NCI-H128 (cell line): Measurements from ENCODE around the gene PPP1R14C.
"Not testable (repeated sequence)": the region's sequence is repeated elsewhere in the genome, so short reads cannot be mapped to it uniquely, and the experiment has no call there.

Experiments used
- DNase-seq: peaks from one replicate; lab custom pipeline; 2025; ENCODE audit not compliant: unreplicated experiment; lab: John Stamatoyannopoulos, UW

Gene PPP1R14C

DNA sequence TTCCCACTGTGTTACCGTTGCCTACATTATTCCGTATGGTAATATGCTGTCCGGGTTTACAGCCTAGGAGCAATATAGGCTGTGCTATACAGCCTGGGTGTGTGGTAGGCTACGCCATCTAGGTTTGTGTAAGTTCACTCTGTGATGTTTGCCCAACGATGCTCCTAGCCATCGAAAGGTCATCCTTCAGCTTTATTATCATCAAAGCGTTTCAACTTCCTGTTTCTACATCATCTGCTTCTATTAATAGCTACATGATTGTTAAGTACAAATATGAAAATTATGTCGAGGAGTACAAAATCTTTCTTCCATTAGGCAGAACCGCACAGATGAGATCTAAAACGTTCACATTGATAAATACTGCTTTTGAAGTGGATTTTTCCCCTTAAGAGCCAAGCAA lies 69.9 kb downstream of the PPP1R14C start:
- DNase-seq, result no peak

- DNase-seq, result no peak
Measured at GRCh38 chr6:150213301-150213700, 70.5 kb downstream of the PPP1R14C start.

DNA sequence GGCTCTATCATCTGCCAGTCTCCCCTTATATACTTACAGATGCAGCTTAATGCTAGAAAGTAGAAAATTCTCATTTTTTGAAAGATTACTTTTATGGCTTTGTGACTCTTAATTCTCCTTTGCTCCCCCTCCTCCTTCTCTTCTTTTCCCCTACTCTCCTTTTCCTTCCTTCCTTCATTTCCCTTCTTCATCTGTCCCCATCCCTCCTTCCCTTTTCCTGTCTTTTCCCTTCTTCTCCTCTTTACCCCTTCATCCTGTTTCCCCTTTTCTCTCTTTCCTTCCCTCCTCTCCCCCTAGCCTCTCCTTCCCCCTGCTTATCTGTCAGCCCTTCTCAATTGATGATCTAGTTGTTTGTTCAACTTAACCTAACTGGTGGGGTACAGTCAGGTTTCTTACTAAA lies 71.5 kb downstream of the PPP1R14C start:
- no peak for DNase-seq

GRCh38 chr6:150220634-150221551 lies 78.0 kb downstream of the PPP1R14C start:
- DNase-seq, result no peak

GRCh38 chr6:150224820-150225219 lies 82.0 kb downstream of the PPP1R14C start:
- DNase-seq, result no peak

GRCh38 chr6:150227281-150227680 lies 84.4 kb downstream of the PPP1R14C start:
- DNase-seq, result no peak

DNA sequence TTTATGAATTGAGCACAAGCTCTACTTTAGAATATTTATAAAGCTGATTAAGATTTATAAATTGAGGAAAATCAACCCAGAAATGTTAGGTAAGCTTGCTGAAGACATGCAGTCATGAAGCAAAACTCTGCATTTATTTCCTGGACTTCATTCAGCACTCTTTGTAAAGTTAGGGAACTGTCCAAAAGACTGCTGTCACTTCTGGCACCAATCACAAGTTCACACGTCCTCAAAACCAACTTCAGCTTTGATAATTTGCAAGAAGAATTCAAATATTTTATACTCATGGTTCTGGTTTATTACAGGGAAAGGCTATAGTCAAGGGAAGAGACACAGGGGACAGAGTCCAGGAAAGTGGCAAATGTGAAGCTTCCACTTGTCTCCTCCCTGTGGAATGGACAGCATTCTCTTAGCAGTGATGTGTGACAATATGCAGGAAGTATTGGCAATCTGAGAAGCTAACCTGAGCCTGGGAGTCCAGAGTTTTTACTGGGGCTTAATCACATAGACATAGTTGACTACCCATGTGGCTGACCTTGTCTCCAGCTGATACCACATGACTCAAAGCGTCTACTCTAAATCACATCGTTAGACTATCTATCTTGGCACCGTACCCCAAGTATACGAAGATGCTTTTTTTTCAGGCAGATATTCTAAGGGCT lies 85.4 kb downstream of the PPP1R14C start:
- no peak for DNase-seq

GRCh38 chr6:150229436-150230163 lies 86.8 kb downstream of the PPP1R14C start:
- no peak for DNase-seq

- DNase-seq, result no peak
Measured at GRCh38 chr6:150230164-150230561, 87.3 kb downstream of the PPP1R14C start.

DNA sequence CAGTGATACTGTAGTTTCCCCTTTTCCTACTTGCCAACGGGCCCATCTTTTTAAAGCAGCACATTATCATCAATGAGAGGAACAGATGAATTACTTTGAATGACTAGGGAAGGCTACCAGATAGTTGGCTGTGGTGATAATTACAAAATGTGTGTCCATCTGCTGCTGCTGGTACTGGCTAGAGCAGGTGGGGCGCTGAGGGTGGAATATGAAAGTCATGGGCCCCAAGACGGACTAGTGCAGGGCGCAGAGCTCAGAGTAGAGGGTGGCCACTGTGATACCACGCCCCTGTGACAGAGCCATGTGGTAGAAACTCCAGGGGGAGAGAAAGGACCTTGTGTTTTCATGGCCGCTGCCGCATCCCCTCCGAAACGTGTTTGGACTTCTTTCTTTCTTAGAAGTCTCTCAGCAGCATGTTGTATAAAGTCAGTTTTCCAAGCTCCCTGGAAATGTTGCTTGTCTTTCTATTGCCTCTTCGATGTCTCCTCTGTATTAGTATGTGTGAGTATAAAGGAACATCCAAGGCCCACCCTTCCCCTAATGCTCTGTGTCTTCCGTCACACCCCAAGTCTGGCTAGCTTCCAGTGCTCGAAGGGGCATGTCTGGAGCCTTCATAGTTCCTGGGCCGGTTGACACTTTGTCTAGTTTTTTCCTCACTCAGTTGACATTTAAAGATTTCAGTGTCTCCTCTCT lies 88.1 kb downstream of the PPP1R14C start:
- no peak for DNase-seq

DNA sequence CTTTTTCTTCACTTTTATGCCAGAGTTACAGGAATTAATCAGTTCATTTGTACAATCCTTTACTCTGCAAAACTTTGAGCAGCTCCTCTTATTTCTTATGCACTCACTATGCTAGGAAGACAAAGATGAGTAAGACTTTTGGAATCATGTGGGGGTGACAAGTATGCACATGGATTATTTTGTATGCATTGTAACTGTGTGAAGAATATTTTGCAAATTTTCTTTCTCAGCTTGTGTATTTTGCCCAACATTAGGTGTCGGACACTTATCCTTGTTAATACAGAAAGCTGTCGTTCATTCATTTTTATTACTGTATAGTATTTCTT lies 88.6 kb downstream of the PPP1R14C start:
- no peak for DNase-seq

DNA sequence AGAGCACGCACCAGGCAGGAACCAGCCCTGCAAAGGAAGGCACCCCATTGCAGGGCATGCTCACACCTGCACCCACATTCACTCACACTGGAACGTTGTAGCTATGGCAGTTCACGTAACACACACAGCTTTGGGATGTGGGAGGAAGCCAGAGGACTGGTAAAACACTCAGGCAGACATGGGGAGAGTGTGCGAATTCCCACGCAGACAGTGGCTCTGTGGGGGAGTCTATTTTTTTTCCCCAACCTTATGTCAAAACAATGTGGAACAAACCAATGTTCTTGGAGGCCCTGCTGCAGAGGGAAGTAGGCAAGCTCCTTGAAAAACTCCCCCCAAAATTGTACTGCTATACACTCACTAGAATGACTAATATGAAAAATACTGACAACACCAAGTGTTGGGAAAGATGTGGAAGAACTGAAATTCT lies 91.0 kb downstream of the PPP1R14C start:
- DNase-seq, result no peak

DNA sequence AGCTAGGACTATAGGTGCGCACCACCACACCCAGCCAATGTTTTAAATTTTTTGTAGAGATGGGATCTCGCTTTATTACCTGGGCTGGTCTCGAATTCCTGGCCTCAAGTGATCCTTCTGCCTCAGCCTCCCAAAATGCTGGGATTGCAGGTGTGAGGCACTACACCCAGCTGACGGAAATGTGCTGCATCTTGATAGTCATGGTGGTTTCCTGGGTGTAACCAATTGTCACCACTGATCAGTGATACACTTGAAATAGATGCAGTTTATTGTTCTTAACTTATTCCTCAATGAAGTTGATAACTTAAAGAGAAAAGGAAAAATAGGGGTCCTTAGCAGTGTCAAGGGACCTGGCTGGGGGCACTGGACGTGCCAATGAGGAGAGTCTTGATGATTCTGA lies 92.4 kb downstream of the PPP1R14C start:
- no peak for DNase-seq

DNA sequence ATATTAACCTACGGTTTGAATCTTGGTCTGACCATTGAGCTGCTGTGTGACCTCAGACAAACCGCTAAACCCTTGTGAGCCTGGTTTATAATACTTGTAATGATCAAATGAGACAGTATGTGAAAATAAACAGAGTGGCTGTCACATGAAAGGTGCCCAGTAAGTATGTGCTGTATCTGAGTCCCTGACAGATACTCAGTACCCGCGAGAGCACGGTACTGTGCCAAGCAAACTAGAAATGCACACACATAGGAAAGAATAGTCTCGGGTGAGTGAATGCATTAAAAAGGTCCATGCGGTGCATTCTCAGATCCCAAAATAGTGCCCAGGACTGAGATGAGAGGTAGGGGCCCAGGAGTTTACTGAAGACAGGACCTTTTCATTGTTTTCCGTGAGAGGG lies 93.3 kb downstream of the PPP1R14C start:
- DNase-seq, result no peak

DNA sequence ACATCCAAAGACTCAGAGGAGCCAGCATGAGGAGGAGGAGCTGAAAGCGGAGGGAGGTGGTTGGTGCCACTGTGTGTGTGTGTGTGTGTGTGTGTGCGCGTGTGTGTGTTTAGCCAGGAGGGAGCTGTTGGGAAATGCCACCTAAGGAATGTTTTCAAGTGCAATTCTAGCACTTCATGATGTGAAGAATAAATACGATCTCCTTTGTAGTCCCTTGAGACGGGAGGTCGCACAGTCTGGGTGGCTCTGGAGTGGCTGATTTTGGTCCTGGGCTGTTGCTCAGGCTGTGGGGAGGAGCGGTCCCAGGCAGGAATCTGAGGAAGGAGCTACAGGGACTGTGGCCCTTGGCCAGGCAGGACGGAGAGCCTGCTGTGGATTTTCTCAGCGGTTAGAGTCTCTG lies 93.7 kb downstream of the PPP1R14C start:
- no peak for DNase-seq

DNA sequence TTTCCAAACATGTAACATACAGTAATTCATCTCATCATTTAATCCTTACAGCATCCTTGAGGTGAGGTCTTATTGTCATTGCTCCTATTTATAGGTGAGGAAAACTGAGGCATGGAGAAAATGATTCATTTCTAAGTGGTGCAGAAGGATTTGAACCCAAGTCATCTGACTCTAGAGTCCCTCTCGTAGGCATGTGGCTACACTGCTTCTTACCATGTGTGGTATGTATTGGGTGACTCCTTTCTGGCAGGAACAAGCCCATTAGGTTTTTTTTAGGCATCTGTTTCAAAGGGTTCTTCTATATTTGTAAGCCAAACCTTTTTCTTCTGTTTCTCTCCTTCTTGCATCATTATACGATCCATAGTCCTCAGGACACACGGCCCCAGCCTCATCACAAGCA lies 94.8 kb downstream of the PPP1R14C start:
- DNase-seq, result no peak

DNA sequence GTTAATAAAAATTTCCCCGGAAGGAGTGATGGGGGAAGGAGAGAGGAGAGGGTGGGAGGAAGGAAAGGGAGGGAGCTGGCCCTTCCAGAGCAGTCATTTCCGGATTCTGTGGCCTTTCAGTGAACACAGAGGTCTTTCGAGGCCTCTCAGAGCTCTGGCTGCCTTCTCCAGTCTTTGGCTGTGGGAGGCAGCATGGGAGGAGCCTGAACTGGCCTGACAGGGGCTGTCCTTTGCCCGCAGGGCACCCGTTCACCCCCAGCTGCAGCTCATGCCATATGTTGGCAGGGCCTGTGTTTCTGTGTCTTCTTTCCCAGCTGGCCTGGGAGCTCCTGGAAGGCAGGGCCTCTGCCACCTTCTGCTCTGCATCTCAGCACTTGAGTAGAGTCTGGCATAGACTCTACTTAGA lies 95.5 kb downstream of the PPP1R14C start:
- DNase-seq, result no peak

DNA sequence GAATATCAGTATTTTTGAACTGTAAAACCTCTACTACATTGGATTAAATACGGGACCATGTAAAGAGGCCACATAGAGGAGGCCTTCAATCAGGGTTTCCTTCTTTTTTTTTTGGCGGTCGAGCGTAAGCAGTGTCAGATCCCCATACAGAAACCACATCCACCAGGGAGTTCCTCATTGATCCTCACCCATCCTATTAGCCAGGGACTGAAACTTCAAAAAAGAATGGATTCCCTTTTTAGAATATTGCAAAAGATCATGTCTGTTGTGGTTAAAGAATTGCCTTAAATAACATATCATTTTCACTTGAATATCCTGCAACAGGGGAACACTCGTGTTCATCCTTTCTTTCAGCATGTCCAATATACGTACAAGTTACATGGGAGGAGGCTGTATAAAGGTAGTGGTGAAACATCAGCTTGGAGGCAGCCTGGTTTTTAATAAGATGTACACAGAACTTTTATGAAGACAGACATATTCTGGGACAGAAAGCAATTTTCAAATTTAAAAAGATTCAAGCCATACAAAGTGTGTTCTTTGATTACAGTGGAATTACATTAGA lies 96.1 kb downstream of the PPP1R14C start:
- no peak for DNase-seq

GRCh38 chr6:150241756-150242155 lies 98.9 kb downstream of the PPP1R14C start:
- not testable (repeated sequence) for DNase-seq

DNA sequence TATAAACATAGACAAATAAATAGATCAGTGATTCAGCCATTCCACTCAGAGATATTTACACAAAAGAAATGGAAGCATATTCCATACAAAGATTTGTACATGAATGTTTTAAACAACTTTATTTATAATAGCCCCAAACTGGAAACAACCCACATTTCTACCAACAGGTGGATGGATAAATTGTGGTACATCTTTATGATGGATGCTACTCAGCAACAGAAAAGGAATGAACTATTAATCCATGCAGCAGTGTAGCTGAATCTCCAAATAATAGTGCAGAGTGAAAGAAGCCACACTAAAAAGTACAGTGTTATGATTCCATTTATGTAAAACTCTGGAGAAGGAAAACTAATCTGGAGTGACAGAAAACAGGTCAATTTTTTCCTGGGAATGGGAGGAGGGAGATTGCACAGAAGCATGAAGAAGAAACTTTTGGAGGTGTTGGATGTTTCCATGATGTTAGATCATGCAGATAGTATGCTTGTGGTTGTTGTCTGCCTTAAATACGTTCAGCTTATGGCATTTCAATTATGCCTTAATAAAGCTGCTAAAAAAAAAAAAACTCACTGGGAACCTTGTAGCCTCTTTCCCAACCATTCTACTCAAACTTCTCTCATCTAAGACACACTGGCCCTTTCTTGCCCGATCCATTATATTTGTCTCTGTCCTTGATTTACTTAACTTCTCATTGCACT lies 100.9 kb downstream of the PPP1R14C start:
- no peak for DNase-seq
